ENCODE measurements around the gene FHIT. TPM values are rescaled to one million over a fixed set of nuclear protein-coding genes. Genes with fewer than 3 reads are reported as not detected.

FHIT gene
- total and polyA plus RNA-seq, 10 of the 15 experiments (the other 5 are each of a cell fraction or from before 2014, with no cell fraction given) = 4.2 to 14.9 (median 9.4) TPM

DNA sequence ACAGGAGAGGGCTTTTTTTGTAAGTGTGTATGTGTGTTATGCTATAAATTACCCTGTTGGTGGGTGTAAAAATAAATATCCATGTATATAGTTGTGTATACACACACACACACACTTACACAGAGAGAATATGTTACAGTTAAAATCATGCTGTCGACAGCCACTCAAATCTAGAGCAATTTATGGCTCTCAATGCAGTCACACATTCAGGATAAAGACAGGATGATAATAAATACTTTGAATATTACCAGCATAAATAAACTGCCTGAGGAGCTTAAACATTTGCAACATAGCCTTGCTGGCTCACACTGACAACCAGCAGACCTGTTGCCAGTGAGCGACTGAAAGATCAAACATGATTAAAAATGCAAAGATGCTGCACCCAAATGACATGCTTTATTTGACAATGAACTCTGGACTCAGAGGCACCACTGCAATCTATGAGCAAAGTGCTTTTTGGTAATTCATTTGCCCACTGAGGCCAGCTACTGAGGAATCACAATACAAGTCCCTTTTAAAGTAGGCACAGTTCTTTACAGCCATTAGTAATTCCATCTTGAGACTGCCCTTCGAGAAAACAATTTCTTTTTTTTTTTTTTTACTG is 458.9 kb downstream of the FHIT start:
- Histone ChIP-seq H3K79me2 (ENCODE audit: control insufficient read depth, insufficient read depth, low read length) (no peaks in the 10 kb centered on the region), H2AFZ (ENCODE audit: control insufficient read depth, low read depth, low read length) (no peak overlapping the region), H3K9ac (ENCODE audit: control insufficient read depth, insufficient read depth, low read length) (no peak overlapping the region), H3K9me3 (replicated peaks; ENCODE audit: control insufficient read depth, insufficient read depth, low read length) (no peaks in the 10 kb centered on the region), H3K4me1 (ENCODE audit: control insufficient read depth, insufficient read depth, low read length) (no peaks in the 10 kb centered on the region), H3K4me3 (no peak overlapping the region), H3K4me2 (ENCODE audit: control insufficient read depth, insufficient read depth) (no peak overlapping the region), H4K20me1 (ENCODE audit: control insufficient read depth, insufficient read depth) (no peaks in the 10 kb centered on the region), H3K27ac (ENCODE audit: control insufficient read depth, insufficient read depth) (no peak overlapping the region), H3K36me3 (ENCODE audit: control insufficient read depth in 2 of 2, insufficient read depth in 2 of 2, low read length in 1 of 2) (no peaks in the 10 kb centered on the region), H3K27me3 (replicated peaks in 1 of 2; ENCODE audit: control insufficient read depth in 2 of 2, insufficient read depth in 2 of 2, low read length in 1 of 2) (no peaks in the 10 kb centered on the region)
- no TSS peak for BruUV-seq (replicated peaks)
- FAIRE-seq (no peak), DNase-seq (ENCODE audit: low read depth, low spot score) (no peak), ATAC-seq (no peak)
- SMC1A ChIA-PET (ENCODE audit: uncharacterized antibody, unreplicated experiment) = interaction anchor here (2.0 kb wide), 1 partner anchor 13 kb away, joined by 5 read pairs; no protein-coding TSS in a partner anchor
- CTCF ChIA-PET = no interaction called here
- 59% methylated on average over 3 of the region's 3 CpGs for WGBS (ENCODE audit: insufficient coverage, insufficient replicate concordance, low lambda C conversion rate, missing lambda C conversion rate)
- POLR2A ChIA-PET = interaction anchor here (1.2 kb wide), 1 partner anchor 19 kb away, joined by 5 read pairs; no protein-coding TSS in a partner anchor
- in situ Hi-C loops (cut with MboI) = no loop called here
- intact Hi-C loops (cut with micrococcal nuclease; ENCODE audit: unreplicated experiment) = no loop called here
- RAD21 ChIA-PET (ENCODE audit: unreplicated experiment) = no interaction called here
- TF ChIP-seq CBFB (IDR thresholded peaks at IDR 0.05; ENCODE audit: low read depth) (no peak), PML (IDR thresholded peaks at IDR 0.05; ENCODE audit: low read length) (no peak), PAX5 (IDR thresholded peaks at IDR 0.05; ENCODE audit: borderline replicate concordance, low read depth, low read length) (no peak), SMAD5 (IDR thresholded peaks at IDR 0.05; ENCODE audit: low read depth) (no peak), ZNF274 (IDR thresholded peaks at IDR 0.05; ENCODE audit: insufficient read depth, insufficient read length) (no peak), CBX3 (IDR thresholded peaks at IDR 0.05; ENCODE audit: borderline replicate concordance, low read depth) (no peak), MTA2 (IDR thresholded peaks at IDR 0.05; ENCODE audit: low read depth) (no peak), CHD4 (IDR thresholded peaks at IDR 0.05) (no peak), LARP7 (IDR thresholded peaks at IDR 0.05) (no peak), YBX1 (IDR thresholded peaks at IDR 0.05) (no peak), RUNX3 (IDR thresholded peaks at IDR 0.05; ENCODE audit: low read length) (no peak), SREBF1 (IDR thresholded peaks at IDR 0.05; ENCODE audit: low read length) (no peak), ZNF384 (IDR thresholded peaks at IDR 0.05; ENCODE audit: borderline replicate concordance, low read depth, low read length) (no peak), GATAD2B (conservative IDR thresholded peaks at IDR 0.05; ENCODE audit: low read depth) (no peak), RCOR1 (conservative IDR thresholded peaks at IDR 0.05; ENCODE audit: low read depth, low read length) (no peak), RELA (IDR thresholded peaks at IDR 0.05; ENCODE audit: borderline replicate concordance, partially characterized antibody) (no peak)
- TF ChIP-seq, protein P1, sequence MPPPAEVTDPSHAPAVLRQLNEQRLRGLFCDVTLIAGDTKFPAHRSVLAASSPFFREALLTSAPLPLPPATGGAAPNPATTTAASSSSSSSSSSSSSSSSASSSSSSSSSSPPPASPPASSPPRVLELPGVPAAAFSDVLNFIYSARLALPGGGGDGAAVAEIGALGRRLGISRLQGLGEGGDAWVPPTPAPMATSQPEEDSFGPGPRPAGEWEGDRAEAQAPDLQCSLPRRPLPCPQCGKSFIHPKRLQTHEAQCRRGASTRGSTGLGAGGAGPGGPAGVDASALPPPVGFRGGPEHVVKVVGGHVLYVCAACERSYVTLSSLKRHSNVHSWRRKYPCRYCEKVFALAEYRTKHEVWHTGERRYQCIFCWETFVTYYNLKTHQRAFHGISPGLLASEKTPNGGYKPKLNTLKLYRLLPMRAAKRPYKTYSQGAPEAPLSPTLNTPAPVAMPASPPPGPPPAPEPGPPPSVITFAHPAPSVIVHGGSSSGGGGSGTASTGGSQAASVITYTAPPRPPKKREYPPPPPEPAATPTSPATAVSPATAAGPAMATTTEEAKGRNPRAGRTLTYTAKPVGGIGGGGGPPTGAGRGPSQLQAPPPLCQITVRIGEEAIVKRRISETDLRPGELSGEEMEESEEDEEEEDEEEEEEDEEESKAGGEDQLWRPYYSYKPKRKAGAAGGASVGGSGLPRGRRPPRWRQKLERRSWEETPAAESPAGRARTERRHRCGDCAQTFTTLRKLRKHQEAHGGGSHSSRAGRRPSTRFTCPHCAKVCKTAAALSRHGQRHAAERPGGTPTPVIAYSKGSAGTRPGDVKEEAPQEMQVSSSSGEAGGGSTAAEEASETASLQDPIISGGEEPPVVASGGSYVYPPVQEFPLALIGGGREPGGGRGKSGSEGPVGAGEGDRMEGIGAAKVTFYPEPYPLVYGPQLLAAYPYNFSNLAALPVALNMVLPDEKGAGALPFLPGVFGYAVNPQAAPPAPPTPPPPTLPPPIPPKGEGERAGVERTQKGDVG (CRISPR knock-in tag; IDR thresholded peaks at IDR 0.05) = no peak
- TF ChIP-seq, protein P2, sequence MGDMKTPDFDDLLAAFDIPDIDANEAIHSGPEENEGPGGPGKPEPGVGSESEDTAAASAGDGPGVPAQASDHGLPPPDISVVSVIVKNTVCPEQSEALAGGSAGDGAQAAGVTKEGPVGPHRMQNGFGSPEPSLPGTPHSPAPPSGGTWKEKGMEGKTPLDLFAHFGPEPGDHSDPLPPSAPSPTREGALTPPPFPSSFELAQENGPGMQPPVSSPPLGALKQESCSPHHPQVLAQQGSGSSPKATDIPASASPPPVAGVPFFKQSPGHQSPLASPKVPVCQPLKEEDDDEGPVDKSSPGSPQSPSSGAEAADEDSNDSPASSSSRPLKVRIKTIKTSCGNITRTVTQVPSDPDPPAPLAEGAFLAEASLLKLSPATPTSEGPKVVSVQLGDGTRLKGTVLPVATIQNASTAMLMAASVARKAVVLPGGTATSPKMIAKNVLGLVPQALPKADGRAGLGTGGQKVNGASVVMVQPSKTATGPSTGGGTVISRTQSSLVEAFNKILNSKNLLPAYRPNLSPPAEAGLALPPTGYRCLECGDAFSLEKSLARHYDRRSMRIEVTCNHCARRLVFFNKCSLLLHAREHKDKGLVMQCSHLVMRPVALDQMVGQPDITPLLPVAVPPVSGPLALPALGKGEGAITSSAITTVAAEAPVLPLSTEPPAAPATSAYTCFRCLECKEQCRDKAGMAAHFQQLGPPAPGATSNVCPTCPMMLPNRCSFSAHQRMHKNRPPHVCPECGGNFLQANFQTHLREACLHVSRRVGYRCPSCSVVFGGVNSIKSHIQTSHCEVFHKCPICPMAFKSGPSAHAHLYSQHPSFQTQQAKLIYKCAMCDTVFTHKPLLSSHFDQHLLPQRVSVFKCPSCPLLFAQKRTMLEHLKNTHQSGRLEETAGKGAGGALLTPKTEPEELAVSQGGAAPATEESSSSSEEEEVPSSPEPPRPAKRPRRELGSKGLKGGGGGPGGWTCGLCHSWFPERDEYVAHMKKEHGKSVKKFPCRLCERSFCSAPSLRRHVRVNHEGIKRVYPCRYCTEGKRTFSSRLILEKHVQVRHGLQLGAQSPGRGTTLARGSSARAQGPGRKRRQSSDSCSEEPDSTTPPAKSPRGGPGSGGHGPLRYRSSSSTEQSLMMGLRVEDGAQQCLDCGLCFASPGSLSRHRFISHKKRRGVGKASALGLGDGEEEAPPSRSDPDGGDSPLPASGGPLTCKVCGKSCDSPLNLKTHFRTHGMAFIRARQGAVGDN (IDR thresholded peaks at IDR 0.05) = no peak
- TF ChIP-seq, protein P3, sequence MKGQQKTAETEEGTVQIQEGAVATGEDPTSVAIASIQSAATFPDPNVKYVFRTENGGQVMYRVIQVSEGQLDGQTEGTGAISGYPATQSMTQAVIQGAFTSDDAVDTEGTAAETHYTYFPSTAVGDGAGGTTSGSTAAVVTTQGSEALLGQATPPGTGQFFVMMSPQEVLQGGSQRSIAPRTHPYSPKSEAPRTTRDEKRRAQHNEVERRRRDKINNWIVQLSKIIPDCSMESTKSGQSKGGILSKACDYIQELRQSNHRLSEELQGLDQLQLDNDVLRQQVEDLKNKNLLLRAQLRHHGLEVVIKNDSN (IDR thresholded peaks at IDR 0.05; ENCODE audit: borderline replicate concordance, extremely low read length, insufficient read depth, low read depth, low read length) = no peak
